OCI-LY1 (cell line): Measurements from ENCODE around the gene AKAP13.

ENCODE experiments used
- CTCF ChIP-seq: fragments of 200-600 bp; sonication (generic), shearing (Covaris generic); IDR thresholded peaks from 2 replicates; pipeline ENCODE4 v1.5.1; 2017; ENCODE audit warnings: mild to moderate bottlenecking, antibody characterized with exemption, low read length, moderate library complexity, mixed read lengths
- EZH2 ChIP-seq: fragments of 200-600 bp; sonication (generic), shearing (Covaris generic); IDR thresholded peaks from 2 replicates; pipeline ENCODE4 v1.8.0; 2017; ENCODE audit warnings: borderline replicate concordance, mixed run types, mild to moderate bottlenecking, antibody characterized with exemption, low read length, moderate library complexity, mixed read lengths

GRCh38 chr15:85583923-85584390, 203.6 kb downstream of the AKAP13 start:
- TF ChIP-seq CTCF: no peak
- no peak for TF ChIP-seq EZH2
